Neural progenitor cell (in vitro differentiated cells): ENCODE measurements around the gene CLEC11A.

ENCODE experiments used
- EZH2 ChIP-seq: fragments of 200-600 bp; sonication (generic); IDR thresholded peaks from 2 replicates; pipeline ENCODE4 v1.6.1; 2017; ENCODE audit warnings: antibody characterized with exemption, mild to moderate bottlenecking, moderate library complexity
- TF ChIP-seq, protein P1 (sequence below): fragments of 200-600 bp; sonication (generic); IDR thresholded peaks from 2 replicates; pipeline ENCODE4 v1.5.1; 2017; ENCODE audit warnings: antibody characterized with exemption, mild to moderate bottlenecking

DNA sequence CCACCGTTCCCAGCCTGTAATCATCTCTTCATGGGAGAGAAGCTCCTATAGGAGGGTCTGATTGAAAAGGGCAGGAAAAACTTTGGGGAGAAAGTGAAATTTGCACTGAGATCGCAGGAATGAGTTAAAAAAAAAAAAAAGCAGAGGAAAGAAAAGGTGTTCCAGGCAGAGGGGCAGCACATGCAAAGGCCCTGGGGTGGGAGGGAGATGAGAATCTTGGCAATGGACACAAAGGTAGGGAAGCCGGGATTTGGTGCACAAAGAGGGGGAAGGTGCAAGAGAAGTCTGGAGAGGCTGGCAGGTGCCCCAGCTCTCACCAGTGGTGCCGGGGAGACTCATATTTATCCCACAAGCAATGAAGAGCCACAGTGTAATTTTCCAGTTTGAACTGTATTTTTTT lies 30.7 kb downstream of the CLEC11A start:
- TF ChIP-seq, protein P1, sequence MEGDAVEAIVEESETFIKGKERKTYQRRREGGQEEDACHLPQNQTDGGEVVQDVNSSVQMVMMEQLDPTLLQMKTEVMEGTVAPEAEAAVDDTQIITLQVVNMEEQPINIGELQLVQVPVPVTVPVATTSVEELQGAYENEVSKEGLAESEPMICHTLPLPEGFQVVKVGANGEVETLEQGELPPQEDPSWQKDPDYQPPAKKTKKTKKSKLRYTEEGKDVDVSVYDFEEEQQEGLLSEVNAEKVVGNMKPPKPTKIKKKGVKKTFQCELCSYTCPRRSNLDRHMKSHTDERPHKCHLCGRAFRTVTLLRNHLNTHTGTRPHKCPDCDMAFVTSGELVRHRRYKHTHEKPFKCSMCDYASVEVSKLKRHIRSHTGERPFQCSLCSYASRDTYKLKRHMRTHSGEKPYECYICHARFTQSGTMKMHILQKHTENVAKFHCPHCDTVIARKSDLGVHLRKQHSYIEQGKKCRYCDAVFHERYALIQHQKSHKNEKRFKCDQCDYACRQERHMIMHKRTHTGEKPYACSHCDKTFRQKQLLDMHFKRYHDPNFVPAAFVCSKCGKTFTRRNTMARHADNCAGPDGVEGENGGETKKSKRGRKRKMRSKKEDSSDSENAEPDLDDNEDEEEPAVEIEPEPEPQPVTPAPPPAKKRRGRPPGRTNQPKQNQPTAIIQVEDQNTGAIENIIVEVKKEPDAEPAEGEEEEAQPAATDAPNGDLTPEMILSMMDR, result no peak
- no peak for TF ChIP-seq EZH2
